Measurements from ENCODE around the gene SSR4. TPM values are rescaled to one million over a fixed set of nuclear protein-coding genes. Genes with fewer than 3 reads are reported as not detected.

The SSR4 gene
- total RNA-seq, 3 donors from 2014 or later (not counting 1 experiment from before 2014, with no cell fraction given), result 160 to 280 (median 189) TPM

DNA sequence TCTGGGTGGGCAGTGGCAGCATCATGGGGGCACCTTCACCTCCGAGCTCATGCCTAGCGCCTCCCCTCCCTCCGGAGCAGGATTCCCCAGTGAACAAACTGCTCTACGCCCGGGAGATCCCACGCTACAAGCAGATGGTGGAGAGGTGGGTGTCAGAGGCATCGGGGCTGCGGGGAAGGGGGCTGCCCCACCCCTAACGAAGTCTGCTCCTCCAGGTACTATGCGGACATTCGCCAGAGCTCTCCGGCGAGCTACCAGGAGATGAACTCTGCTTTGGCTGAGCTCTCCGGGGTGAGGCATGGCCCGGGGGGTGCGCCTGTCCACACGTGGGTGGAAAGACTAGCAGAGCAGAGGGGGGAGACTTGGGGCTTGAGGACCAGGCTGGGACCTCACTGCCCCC is 16.3 kb upstream of the SSR4 start:
- no peak for ATAC-seq
- Histone ChIP-seq H3K9me3 (ENCODE audit: control insufficient read depth, insufficient read depth, low read length) (no peaks in the 10 kb centered on the region), H3K27ac (ENCODE audit: low read length) (no peak overlapping the region), H3K36me3 (ENCODE audit: control insufficient read depth, insufficient read depth, low read length) (no peaks in the 10 kb centered on the region), H3K4me3 (ENCODE audit: low read length) (no peak overlapping the region), H3K4me1 (ENCODE audit: control insufficient read depth, insufficient read depth, low read length) (peaks cover 12% of the 10 kb centered on the region), H3K27me3 (ENCODE audit: control insufficient read depth, insufficient read depth, low read length) (peaks cover 2% of the 10 kb centered on the region)
- no peak overlapping the region for H3K27ac Mint-ChIP-seq
- TF ChIP-seq CTCF (IDR thresholded peaks at IDR 0.05), result no peak
- intact Hi-C loops (cut with micrococcal nuclease), result no loop called here
- H3K4me1 Mint-ChIP-seq, result peaks cover 0 to 9% of the 10 kb centered on the region in 2 donors
- no peak for DNase-seq
- H3K4me3 Mint-ChIP-seq, result no peak overlapping the region
- no peaks in the 10 kb centered on the region for H3K36me3 Mint-ChIP-seq
- peaks cover 9% of the 10 kb centered on the region in 2 donors for H3K27me3 Mint-ChIP-seq (ENCODE audit: low read depth in 2 of 2)
- WGBS (ENCODE audit: insufficient coverage), result 83% methylated on average over 16 of the region's 17 CpGs
- H3K9me3 Mint-ChIP-seq, result no peaks in the 10 kb centered on the region

- Mint-ChIP-seq H3K4me1 (peaks cover 0 to 9% of the 10 kb centered on the region in 2 donors), H3K27ac (no peak overlapping the region), H3K36me3 (no peaks in the 10 kb centered on the region), H3K27me3 (ENCODE audit: low read depth in 2 of 2) (peaks cover 9% of the 10 kb centered on the region in 2 donors), H3K4me3 (no peak overlapping the region), H3K9me3 (no peaks in the 10 kb centered on the region)
- no peak for ATAC-seq
- intact Hi-C loops (cut with micrococcal nuclease), result no loop called here
- Histone ChIP-seq H3K27me3 (ENCODE audit: control insufficient read depth, insufficient read depth, low read length) (peaks cover 2% of the 10 kb centered on the region), H3K36me3 (ENCODE audit: control insufficient read depth, insufficient read depth, low read length) (no peaks in the 10 kb centered on the region), H3K27ac (ENCODE audit: low read length) (no peak overlapping the region), H3K4me3 (ENCODE audit: low read length) (no peak overlapping the region), H3K9me3 (ENCODE audit: control insufficient read depth, insufficient read depth, low read length) (no peaks in the 10 kb centered on the region), H3K4me1 (ENCODE audit: control insufficient read depth, insufficient read depth, low read length) (peaks cover 12% of the 10 kb centered on the region)
- WGBS (ENCODE audit: insufficient coverage), result 92% methylated on average over 16 of the region's 16 CpGs
- TF ChIP-seq CTCF (IDR thresholded peaks at IDR 0.05), result no peak
- DNase-seq, result no peak
These were observed 15.8 kb upstream of the SSR4 start for GRCh38 chrX:153778684-153779101.

GRCh38 chrX:153779891-153780677 is 14.4 kb upstream of the SSR4 start:
- Histone ChIP-seq H3K4me1 (ENCODE audit: control insufficient read depth, insufficient read depth, low read length) (peaks cover 12% of the 10 kb centered on the region), H3K27ac (ENCODE audit: low read length) (no peak overlapping the region), H3K36me3 (ENCODE audit: control insufficient read depth, insufficient read depth, low read length) (no peaks in the 10 kb centered on the region), H3K9me3 (ENCODE audit: control insufficient read depth, insufficient read depth, low read length) (no peaks in the 10 kb centered on the region), H3K27me3 (ENCODE audit: control insufficient read depth, insufficient read depth, low read length) (peaks cover 2% of the 10 kb centered on the region), H3K4me3 (ENCODE audit: low read length) (no peak overlapping the region)
- H3K36me3 Mint-ChIP-seq, result no peaks in the 10 kb centered on the region
- H3K27me3 Mint-ChIP-seq (ENCODE audit: low read depth in 2 of 2), result peaks cover 9% of the 10 kb centered on the region in 2 donors
- DNase-seq (no peak), ATAC-seq (no peak)
- H3K27ac Mint-ChIP-seq, result no peak overlapping the region
- H3K4me3 Mint-ChIP-seq, result no peak overlapping the region
- no peak for TF ChIP-seq CTCF (IDR thresholded peaks at IDR 0.05)
- no peaks in the 10 kb centered on the region for H3K9me3 Mint-ChIP-seq
- intact Hi-C loops (cut with micrococcal nuclease), result no loop called here
- H3K4me1 Mint-ChIP-seq, result peaks cover 0 to 9% of the 10 kb centered on the region in 2 donors
- 66% methylated on average over 18 of the region's 18 CpGs for WGBS (ENCODE audit: insufficient coverage)
